HepG2 (cell line): ENCODE results near the gene AGPAT2. TPM values are rescaled to one million over a fixed set of nuclear protein-coding genes. Genes with fewer than 3 reads are reported as not detected.

Experiments
- FOXA1 ChIP-seq, 2 experiments: fragments of 450-650 bp in 1 of 2; sonication (generic) in 1 of 2; formaldehyde crosslinking in 1 of 2; IDR thresholded peaks; 2 replicates each; pipeline versions ENCODE4 v1.4.0 to v1.6.1; 2016 to 2020; ENCODE audit warnings: missing genetic modification reagents in 1 of 2
- GATA4 ChIP-seq: sonication (generic); IDR thresholded peaks from 2 replicates; pipeline ENCODE4 v1.6.1; 2016; ENCODE audit warnings: antibody characterized with exemption, low read depth, borderline replicate concordance
- GLMP ChIP-seq: sonication (generic); formaldehyde crosslinking; IDR thresholded peaks from 2 replicates; pipeline ENCODE4 v1.9.0; 2021; ENCODE audit warnings: missing genetic modification reagents, mild to moderate bottlenecking, borderline replicate concordance
- MAFF ChIP-seq: IDR thresholded peaks from 2 replicates; pipeline ENCODE4 v1.6.1; 2011; ENCODE audit warnings: low read depth, low read length, improper control_type of control experiment
- MIER3 ChIP-seq: IDR thresholded peaks from 2 replicates; pipeline ENCODE4 v1.6.1; 2016; ENCODE audit warnings: missing compliant biosample characterization, borderline replicate concordance
- MYPOP ChIP-seq: sonication (generic); formaldehyde crosslinking; IDR thresholded peaks from 2 replicates; pipeline ENCODE4 v1.8.1; 2023; ENCODE audit warnings: mild to moderate bottlenecking, moderate library complexity, missing genetic modification reagents
- RFXAP ChIP-seq: sonication (generic); formaldehyde crosslinking; IDR thresholded peaks from 2 replicates; pipeline ENCODE4 v1.4.0; 2020; ENCODE audit warnings: missing genetic modification reagents, borderline replicate concordance
- SALL1 ChIP-seq: sonication (generic); formaldehyde crosslinking; IDR thresholded peaks from 2 replicates; pipeline ENCODE4 v1.8.0; 2022; ENCODE audit warnings: mild to moderate bottlenecking, missing genetic modification reagents
- SMYD3 ChIP-seq: sonication (generic); formaldehyde crosslinking; IDR thresholded peaks from 2 replicates; pipeline ENCODE4 v1.8.1; 2023; ENCODE audit warnings: mild to moderate bottlenecking, missing genetic modification reagents
- SP5 ChIP-seq: IDR thresholded peaks from 2 replicates; pipeline ENCODE4 v1.6.1; 2016; ENCODE audit warnings: low read depth, borderline replicate concordance
- SRSF9 ChIP-seq: fragments of 200-400 bp; formaldehyde crosslinking; IDR thresholded peaks from 2 replicates; pipeline ENCODE4 v1.6.1; 2018; ENCODE audit warnings: borderline replicate concordance, mild to moderate bottlenecking, low read depth, low read length; ENCODE audit not compliant: insufficient read depth, poor library complexity, severe bottlenecking
- TOE1 ChIP-seq: sonication (generic); formaldehyde crosslinking; IDR thresholded peaks from 2 replicates; pipeline ENCODE4 v1.4.0; 2020; ENCODE audit warnings: mild to moderate bottlenecking, missing genetic modification reagents
- TRIM24 ChIP-seq: sonication (generic); formaldehyde crosslinking; IDR thresholded peaks from 2 replicates; pipeline ENCODE4 v1.8.0; 2022; ENCODE audit warnings: mild to moderate bottlenecking, missing genetic modification reagents
- WIZ ChIP-seq: sonication (generic); formaldehyde crosslinking; IDR thresholded peaks from 2 replicates; pipeline ENCODE4 v1.5.1; 2020; ENCODE audit warnings: mild to moderate bottlenecking, missing genetic modification reagents
- ZFP62 ChIP-seq: sonication (generic); formaldehyde crosslinking; IDR thresholded peaks from 2 replicates; pipeline ENCODE4 v1.4.0; 2020; ENCODE audit warnings: missing genetic modification reagents
- ZNF142 ChIP-seq: sonication (generic); formaldehyde crosslinking; IDR thresholded peaks from 2 replicates; pipeline ENCODE4 v1.4.0; 2020; ENCODE audit warnings: missing genetic modification reagents
- ZNF335 ChIP-seq: sonication (generic); formaldehyde crosslinking; IDR thresholded peaks from 2 replicates; pipeline ENCODE4 v1.4.0; 2020; ENCODE audit warnings: missing genetic modification reagents
- ZNF639 ChIP-seq: conservative IDR thresholded peaks from 2 replicates; pipeline ENCODE4 v1.6.1; 2018; ENCODE audit warnings: missing genetic modification reagents
- ZNF652 ChIP-seq: IDR thresholded peaks from 2 replicates; pipeline ENCODE4 v1.6.1; 2016; ENCODE audit warnings: low read depth, borderline replicate concordance
- polyA plus RNA-seq, 8 experiments: library from polyadenylated mRNA; depleted of rRNA in 3 of 8; stranded (reverse) in 7 of 8; unstranded in 1 of 8; fragments of >200 nt; fragmentation: Illumina TruSeq in 4 of 8; extraction: Trizol in 4 of 8; gene quantifications; 2 replicates each; pipeline versions ENCODE4 v1.2.1 to v1.2.3, GENCODE V29; 2011 to 2016; ENCODE audit warnings: low read depth in 4 of 8, missing spikeins in 1 of 8, mixed read lengths in 1 of 8; ENCODE audit not compliant: insufficient read depth in 1 of 8
- total RNA-seq, 5 experiments: library from RNA; depleted of rRNA; stranded (reverse); fragments of >200 nt; fragmentation: Illumina TruSeq; extraction: Trizol; gene quantifications; 2 replicates each; pipeline ENCODE4 v1.2.3, GENCODE V29; 2016; ENCODE audit warnings: low read depth in 1 of 5
- TF ChIP-seq, protein P1 (sequence below): IDR thresholded peaks from 2 replicates; pipeline ENCODE4 v1.6.1; 2018; ENCODE audit warnings: missing genetic modification reagents

AGPAT2 gene
- total and polyA plus RNA-seq, 2 of the 13 experiments (the other 11 are each of a cell fraction or from before 2014, with no cell fraction given): 3.9 to 25.8 TPM

- TF ChIP-seq ZNF142: no peak
- peak; percentile 88 for TF ChIP-seq SALL1
- no peak for TF ChIP-seq RFXAP (CRISPR knock-in tag)
- TF ChIP-seq ZNF639 (CRISPR knock-in tag): no peak
- TF ChIP-seq GATA4: no peak
- peak; percentile 10; the same call in 1 of the 2 replicates for TF ChIP-seq ZNF652 (CRISPR knock-in tag)
- no peak for TF ChIP-seq MAFF
- peak; percentile 85 for TF ChIP-seq TRIM24
- TF ChIP-seq FOXA1 (IDR thresholded peaks at IDR 0.05): no peak
- TF ChIP-seq FOXA1 (CRISPR knock-in tag; IDR thresholded peaks at IDR 0.05): no peak
- no peak for TF ChIP-seq WIZ
- TF ChIP-seq ZNF335: no peak
- no peak for TF ChIP-seq SRSF9
- TF ChIP-seq SP5 (CRISPR knock-in tag): peak; percentile 97
- no peak for TF ChIP-seq ZFP62 (CRISPR knock-in tag)
- TF ChIP-seq MYPOP (CRISPR knock-in tag): no peak
- no peak for TF ChIP-seq GLMP (CRISPR knock-in tag)
- TF ChIP-seq SMYD3: no peak
- no peak for TF ChIP-seq TOE1 (CRISPR knock-in tag)
- TF ChIP-seq, protein P1, sequence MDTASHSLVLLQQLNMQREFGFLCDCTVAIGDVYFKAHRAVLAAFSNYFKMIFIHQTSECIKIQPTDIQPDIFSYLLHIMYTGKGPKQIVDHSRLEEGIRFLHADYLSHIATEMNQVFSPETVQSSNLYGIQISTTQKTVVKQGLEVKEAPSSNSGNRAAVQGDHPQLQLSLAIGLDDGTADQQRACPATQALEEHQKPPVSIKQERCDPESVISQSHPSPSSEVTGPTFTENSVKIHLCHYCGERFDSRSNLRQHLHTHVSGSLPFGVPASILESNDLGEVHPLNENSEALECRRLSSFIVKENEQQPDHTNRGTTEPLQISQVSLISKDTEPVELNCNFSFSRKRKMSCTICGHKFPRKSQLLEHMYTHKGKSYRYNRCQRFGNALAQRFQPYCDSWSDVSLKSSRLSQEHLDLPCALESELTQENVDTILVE (CRISPR knock-in tag): peak; percentile 2; the same call in 1 of the 2 replicates
- TF ChIP-seq MIER3 (CRISPR knock-in tag): peak; percentile 61; the same call in 1 of the 2 replicates
Observed at GRCh38 chr9:136693490-136694162, 6.4 kb upstream of the AGPAT2 start (continued).
